CD4-positive, alpha-beta T cell treated with Interleukin-6 for 4 hours (primary cell): ENCODE results near the gene SFXN3.
A peak's percentile ranks its signal among the peaks of the same experiment; 100 is the strongest.
"Not testable (repeated sequence)": the region's sequence is repeated elsewhere in the genome, so short reads cannot be mapped to it uniquely, and the experiment has no call there.

Experiments used
- DNase-seq: peaks from one replicate; pipeline ENCODE4 v3.0.0-alpha.2; 2020; ENCODE audit warnings: mixed read lengths

Gene SFXN3

DNA sequence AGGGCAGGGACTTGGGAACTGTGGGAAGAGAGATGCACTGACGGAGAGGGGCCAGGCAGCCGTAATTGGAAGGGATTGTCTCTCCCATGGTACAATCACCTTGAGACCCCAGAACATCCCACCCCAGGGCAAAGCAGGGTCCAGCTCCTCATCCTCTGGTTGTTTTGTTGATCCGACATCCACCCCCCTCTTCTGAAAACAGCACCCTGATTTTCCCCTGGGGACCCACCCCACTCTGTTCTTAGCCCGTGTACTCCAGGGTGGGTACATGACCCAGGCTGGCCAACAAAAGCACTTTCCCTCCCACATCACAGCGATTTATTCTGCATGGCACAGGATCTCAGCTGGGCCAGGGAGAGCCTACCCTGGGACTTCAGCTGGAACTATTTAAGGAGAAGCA, 14.2 kb upstream of the SFXN3 start:
- DNase-seq = no peak

DNA sequence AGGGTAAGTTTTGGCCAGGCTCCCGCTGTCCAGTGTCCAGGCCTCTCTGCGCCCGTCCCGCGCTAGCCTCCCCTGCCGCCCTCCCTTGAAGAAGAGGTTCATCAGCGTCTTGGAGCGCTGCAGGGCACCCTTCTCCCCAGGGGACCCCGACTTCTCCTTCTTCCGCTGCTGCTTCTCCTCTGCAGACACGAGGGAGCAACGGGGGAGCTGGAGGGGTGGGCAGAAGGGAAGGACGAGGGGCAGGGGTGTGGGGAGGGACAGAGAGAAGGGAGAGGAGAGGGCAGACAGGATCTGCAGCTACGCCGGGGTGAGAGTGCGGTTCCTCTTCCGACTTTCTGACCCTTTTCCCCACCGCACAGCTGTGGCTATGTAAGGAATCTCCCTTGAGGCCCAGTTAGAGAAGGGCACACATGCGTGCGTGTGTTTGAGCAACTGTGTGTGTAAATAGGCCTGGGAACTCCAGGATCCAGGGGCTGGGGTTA, 12.9 kb upstream of the SFXN3 start:
- DNase-seq = no peak

DNA sequence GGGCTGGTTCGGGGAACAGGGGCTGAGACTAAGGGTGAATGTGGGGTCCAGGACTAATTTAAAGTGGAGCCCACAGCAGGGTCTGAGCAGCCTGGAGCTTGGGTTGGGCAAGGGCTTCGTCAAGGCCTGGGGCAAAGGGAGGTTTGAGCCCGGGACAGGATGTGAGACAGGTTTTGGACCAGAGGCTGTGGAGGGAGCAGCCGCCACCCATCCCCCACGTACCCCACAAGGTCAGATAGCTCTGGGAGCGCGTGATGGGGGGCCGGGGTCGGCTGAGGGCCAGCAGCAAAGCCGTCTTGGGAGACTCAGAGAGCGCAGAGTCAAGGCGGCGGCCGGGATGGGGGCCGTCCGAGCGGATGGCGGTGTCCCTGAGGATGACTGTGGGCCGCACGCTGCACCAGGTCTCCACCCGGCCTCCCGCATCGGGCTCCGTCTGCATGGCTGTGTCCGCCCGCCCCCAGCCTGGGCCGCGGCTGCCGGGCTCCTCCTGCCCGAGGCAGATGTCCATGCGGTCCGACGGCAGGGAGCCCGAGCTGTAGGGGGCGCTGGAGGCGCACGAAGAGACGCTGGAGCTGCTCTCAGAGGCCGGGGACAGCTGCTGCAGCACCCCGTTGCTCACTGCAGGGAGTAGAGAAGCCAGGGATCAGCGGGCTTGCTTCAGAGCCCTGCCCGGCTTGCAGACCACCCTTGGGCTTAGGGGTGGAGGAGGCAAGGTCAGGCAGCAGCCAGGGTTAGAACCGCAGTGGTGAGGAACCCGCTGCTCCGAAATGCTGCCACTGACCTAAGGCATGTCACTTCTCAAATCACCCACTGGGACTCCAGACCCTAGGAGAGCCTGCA, 12.2 kb upstream of the SFXN3 start:
- DNase-seq = peak; percentile 79

DNA sequence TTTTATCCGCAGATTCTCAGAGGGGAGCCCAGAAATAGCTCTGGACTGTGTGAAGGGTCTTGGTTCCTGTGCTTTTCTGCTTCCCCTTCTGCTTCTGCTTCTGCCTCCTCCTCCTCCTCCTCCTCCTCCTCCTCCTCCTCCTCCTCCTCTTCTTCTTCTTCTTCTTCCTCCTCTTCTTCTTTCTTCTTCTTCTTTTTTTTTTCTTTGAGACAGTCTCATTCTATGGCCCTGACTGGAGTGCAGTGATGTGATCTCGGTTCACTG, 11.7 kb upstream of the SFXN3 start:
- DNase-seq = no peak

DNA sequence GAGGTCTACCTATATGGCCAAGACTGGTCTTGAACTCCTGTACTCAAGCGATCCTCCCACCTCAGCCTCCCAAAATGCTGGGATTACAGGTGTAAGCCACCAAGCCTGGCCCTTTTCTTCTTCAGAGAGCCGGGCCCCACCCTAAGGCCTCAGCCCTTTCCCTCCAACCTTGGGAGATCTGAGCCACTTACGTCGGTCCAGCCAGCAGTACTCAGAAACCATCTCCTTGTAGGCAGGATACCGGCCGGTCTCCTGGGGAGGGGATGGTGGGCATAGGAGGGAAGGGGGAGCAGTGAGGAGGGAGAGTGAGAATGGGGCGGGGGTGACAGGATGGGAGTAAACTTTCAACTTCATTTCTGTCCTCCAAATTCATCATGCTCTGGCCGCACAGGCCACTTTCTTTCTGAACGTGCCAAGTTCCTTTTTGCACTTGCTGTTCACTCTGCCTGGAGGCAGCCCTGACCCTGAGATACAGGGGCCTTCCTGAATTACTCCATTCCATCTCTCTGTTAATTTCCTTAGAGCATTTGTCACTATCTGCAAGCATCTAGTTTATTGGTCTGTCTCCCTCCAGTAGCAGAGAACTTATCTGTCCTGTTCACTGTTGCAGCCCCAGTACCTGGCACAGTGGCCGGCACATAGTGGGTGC, 10.5 kb upstream of the SFXN3 start:
- no peak for DNase-seq

DNA sequence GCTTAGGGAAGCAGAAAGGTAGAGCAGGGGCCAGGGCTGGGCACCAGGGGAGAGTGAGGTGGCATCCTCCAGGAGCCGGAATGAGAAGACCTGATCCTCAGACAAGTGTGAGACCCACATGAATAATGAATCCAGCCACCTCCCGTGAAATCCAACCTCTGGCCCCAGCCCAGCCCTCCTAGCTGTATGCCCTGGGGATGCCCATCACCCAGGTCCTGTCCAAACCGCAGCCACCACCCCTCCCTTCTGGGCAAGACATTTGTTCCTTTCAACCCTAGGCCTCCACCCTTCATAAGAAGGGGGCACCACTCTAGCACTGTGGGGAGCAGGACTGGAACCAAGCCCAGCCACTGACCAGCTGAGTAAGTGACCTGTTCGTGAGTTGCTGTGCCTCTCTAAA, 9.8 kb upstream of the SFXN3 start:
- no peak for DNase-seq

DNA sequence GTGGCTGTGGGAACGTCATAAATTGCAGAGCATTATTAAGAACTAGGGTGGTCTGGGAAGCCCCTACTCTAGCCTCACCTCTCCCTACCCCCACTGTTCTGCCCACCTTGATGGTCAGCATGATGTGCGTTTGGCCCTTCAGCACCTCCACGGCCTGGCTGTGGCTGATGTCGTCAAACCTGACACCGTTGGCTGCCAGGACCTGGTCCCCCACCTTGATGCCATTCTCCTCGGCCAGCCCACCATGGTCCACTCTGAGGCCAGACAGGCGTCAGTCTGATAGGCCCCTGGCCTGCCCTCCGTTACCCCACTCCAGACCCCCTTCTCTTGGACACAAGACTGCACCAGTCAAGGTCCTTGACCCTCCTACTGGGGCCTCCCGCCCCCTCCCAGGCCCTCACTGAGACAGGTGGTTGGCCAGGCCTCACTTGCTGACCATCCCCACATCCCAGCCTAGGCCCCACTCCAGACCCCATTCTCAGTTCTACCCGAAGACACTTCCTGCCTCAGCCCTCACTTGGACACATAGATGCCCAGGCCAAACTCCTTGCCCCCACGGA, 9.3 kb upstream of the SFXN3 start:
- DNase-seq = no peak

DNA sequence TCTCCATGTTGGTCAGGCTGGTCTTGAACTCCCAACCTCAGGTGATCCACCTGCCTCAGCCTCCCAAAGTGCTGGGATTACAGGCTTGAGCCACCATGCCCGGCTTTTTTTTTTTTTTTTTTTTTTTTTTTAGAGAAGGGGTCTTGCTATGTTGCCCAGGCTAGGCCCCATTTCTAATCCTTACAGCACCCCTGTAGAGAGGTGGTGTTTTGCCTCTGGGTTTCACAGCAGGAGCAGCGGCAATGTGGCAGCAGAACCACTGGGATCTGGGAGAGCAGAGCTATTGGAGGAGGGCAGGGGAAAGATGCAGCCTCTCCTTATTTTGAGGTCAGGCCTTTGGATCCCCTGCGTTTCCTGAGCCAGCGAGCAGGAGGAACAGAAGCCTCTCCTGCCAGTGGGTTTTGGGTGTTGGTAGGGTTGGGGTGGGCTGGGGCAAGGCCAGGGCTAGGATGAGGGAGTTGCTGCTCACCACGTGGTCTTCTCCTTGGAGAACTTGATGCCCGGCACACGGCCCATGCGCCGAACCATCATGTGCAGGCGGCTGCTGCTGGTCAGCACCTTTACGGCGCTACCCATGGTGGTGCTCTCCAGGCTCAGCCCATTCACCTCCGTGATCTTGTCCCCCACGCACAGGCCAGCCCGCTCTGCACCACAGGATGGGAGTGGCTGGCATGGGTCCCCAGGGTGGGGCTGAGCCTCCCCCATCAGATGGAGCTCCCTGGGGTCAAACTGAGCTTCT, 7.9 kb upstream of the SFXN3 start:
- DNase-seq = no peak

DNA sequence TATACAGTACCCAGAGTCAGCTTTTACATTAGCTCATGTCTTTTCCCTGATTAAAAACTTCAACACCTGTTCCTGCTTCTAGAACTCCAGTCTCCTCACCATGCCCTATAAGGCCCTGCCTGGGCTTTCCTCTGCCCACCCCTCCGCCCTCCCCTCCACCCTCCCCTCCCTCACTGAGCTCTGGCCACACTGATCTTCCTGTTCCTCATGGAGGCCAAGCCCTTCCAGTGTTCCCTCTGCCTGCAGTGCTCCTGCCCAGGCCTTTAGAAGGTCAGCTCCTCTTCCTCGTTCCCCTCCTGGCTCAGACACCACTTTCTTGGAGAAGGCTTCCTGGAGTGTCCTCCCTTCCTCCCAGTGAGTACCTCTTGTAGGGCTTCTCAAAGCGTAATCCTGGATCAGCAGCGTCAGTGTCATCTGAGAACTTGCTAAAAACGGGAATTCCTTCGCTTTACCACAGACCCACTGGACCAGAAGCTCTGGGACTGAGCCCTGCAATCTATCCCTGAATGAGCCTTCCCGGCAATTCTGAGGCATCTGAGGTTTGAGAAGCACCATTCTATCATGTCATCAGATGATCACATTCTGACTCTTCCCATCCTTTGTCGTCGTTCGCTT, 3.8 kb upstream of the SFXN3 start:
- DNase-seq = no peak

DNA sequence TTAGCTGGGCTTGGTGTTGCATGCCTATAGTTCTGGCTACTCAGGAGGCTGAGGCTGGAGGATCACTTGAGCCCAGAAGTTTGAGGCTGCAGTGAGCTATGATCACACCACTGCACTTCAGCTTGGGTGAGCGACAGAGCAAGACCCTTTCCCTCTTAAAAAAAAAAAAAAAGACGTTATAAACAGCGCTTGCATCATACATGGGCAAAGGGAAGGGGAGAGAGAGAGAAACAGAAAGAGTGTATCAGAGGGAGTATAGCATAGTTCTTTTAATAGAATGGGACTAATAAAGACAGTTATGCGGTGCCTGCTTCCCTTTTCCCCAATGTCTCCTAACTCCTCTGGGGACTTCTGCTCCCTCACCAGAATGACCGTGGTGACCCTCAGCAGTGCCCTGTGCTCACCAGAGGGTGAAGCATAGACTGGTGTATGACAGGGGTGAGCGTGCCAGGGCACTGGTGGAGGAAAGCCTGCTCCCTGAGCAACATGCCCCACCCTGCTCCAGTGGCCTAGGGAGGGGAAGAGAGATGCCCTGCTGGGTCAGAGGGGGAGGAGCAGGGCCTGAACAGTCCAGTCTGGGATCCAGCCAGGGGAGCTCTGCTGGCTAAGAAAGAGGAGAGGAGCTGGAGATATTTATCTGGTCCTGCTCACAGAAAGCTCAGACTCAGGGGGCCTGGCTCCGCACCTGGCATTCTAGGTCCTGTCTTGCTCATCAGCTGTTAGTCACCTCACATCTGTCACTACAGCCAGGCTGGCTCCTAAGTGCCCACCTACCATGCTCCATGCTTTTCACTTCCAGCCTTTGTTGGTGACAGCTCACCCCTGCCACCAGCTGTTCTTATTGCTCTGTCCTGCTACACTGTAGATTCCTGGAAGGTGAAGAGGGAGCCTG, 2.3 kb upstream of the SFXN3 start:
- no peak for DNase-seq

DNA sequence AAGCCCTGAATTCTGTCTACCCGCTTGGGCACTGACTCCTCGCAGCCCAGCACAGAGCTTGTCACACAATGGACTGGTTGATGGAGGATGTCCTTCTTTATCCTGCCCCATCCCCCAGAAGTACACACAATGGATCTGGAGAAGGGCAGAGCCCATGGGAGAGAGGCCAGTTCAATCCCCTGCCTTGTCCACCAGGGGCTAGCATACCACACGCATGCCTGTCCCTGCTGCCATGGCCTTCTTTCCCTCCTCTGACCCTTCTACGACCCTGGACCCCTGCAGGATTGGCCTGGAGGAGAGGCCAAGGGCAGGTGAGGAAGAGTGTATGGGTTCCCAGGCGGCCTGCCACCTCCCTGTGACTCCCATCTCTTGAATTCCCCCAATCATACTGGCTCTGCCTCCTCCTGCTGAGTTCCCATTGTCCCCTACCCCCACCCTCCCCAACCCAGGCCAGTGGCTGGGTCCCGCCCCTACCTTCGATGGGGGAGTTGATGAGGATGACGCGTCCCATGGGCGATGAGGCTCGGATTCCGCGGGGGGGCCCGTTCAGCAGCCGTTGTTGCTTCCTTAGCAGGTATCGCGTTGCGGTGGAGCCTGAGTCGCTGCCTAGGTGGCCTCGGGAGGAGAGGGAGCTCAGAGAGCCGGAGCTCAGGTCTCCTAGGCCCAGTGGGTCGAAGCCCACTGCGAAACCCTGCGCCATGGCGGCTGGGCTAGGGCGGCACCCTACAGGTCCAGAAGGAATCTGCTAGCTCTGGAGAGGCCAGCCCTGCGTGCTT, 1.3 kb upstream of the SFXN3 start:
- DNase-seq = no peak

DNA sequence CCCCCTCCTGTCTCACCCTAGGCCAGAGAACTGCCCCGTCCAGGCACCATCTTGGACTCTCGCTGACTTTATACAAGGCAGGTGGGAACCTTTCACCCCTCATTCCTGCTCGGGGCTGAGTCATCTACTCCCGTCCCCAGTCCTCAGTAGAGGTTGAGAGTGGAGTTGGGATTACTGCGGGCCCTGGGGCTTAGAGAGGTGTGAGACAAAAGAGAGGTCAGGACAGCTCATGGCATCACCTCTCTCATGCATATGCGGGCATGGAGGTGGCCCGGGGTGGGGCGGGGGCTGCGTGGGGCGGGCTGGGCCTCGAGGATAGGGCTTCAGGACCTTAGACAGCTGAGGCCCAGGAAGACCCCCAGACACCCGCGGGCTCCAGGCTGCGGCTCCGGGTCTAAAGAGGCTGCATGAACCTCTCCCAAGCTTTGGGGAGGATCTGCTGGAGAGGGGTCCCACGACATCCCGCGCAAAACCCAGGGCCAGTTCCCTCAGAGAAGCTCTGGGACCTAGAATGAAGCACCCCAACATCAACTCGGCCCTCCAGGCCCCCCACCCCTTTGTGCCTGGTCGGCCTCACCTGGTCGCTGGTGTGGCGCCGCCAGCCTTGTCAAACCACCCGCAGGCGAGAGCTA, 422 bp upstream of the SFXN3 start:
- DNase-seq = no peak

DNA sequence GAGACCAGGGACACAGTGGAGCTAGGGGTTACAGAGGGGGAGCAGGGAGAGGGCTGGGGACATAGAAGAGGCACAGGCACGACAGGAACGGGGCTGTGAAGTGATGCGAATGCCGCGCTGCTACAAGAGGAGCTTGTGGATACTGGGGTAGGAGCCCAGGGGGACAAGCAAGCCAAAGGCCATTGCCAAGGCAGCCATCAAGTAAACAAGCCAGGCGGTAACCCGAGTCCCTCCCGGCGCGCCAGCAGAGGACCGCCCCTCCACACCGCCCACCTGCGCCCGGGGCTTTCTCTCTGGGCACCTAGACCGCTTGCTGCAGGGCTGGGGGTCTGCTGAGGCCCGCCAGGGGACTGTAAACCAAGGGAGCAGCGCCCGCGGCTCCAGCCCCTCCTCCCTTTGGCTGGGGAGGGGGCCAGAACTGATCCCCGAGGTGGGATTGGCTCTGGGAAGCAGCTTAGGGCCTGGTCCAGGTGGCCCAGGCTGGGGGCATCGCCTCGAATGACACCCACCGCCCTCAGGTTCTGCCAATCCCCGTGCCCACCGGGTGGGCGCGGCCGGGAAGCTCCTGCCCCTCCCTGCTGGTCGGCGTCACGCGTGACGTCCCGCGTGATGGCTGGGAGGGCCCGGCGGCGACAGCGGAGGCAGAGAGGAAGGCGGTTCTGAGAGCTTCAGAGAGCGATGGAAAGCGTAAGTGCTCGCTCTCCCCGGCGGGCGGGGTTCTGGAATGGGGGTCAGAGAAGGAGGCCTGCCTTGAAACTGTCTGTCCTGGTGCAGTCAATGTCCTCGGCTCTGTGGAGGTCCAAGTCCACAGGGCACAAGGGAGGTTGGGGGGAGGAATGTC, 982 bp downstream of the SFXN3 start:
- DNase-seq = peak; percentile 84

DNA sequence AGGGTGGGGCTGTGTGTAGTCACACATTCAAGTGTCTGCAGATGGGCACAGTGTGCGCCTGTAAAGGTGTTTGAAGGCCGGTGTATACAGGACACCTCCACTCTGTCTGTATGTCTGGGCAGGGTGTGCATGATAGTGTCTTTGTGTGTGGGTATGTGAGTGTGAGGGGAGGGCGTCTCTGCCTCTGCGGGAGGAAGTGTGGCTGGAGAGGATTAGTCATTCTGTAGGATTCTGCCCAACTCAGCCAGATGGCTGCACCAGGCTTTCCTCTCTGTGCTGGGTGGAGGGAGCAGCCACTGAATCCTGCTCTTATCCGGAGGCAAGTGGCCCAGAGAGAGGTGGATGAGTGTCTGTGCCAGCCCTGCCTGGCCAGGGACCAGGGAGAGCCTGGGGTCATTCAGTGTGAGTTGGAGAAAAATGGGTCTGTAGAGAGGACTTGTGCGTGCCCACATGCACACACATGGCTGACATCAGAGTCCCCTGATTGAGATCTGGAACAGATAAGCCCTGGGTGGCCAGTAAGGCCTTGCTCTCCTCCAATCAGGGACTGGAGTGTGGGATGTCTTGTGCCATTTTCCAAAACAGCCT, 1.7 kb downstream of the SFXN3 start:
- DNase-seq = peak; percentile 71

DNA sequence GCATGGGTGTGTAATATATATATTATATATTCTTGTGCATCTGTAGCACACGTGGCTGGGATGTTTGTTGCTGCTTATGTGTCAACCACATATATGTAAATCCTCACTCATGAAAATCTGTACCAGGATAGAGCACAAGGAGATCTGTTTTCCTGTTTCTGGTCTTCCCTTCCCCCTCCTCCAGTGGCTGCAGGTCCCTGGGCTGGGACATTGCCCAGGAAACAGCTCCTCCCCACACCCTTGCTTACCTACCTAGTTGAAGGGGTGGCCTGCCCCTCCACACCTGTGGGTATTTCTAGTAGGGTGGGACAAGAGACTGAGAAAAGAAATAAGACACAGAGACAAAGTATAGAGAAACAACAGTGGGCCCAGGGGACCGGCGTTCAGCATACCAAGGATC, 2.2 kb downstream of the SFXN3 start:
- DNase-seq = no peak

DNA sequence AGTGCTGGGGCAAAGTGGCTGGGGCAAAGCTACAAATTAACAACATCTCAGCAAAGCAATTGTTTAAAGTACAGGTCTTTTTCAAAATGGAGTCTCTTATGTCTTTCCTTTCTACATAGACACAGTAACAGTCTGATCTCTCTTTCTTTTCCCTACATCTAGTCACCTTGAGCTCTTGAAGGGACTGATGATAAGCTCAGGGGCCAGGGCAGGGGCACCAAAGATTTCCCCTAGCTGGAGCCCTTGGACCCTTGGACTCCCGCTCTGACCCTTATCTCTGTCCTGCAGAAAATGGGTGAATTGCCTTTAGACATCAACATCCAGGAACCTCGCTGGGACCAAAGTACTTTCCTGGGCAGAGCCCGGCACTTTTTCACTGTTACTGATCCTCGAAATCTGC, 3.4 kb downstream of the SFXN3 start:
- DNase-seq = not testable (repeated sequence)

DNA sequence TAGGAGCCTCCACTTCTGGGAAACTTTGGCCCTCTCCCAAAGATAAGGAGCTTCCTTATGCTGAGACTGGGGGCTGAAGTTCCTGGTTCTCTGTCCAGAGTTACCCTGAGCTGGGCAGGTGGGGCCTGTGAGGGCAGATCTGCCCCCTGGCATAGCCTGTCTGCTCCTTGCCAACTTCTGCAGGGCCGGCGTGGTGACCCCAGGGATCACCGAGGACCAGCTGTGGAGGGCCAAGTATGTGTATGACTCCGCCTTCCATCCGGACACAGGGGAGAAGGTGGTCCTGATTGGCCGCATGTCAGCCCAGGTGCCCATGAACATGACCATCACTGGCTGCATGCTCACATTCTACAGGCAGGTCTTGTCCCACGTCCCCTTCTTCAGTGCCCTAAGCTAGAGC, 4.3 kb downstream of the SFXN3 start:
- DNase-seq = no peak

DNA sequence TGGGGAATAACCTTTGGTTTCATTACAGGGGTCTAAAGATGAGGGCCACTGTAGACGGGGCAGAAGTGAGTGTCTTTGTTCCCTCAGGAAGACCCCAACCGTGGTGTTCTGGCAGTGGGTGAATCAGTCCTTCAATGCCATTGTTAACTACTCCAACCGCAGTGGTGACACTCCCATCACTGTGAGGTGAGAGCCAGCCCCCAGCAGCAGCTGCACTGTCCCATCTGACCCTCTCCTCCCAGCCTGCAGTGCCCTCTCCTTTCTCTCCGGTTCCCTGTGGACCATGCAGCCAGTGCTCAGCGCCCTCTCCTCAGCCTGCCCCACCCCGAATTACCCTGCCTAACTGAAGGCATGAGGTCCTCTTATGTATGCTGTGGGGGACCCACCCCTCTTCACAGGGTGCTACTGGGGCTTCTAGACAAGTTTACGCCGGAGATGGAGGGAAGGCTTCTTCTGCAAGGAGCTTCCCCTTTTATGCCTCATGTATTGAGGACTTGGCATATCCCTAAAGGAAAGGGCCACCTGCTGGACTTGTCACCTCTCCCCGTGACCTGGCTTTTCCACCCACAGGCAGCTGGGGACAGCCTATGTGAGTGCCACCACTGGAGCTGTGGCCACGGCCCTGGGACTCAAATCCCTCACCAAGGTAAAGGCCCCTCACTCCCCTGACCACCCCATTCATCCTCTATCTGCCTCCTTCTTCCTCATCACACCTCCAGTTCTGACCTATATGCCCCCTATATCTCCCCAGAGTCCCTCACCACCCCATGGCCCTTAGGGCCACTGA, 5.1 kb downstream of the SFXN3 start:
- no peak for DNase-seq

DNA sequence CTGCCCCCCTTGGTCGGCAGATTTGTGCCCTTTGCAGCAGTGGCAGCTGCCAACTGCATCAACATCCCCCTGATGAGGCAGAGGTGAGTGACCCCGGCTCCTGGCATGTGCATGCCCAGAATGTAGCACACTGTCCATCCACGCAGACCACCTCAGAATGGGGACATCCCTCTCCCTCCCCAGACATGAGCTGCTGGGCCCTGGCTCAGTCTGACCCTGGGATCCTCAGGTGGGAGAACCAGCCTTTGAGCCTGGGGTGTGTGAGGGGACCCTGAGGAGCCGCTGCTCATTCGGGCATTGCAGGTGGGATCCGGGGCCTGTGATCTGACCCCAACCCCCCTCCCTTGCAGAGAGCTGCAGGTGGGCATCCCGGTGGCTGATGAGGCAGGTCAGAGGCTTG, 5.7 kb downstream of the SFXN3 start:
- DNase-seq = no peak
